ENCODE results near the gene LMBR1L. TPM values are rescaled to one million over a fixed set of nuclear protein-coding genes. Genes with fewer than 3 reads are reported as not detected.

LMBR1L gene, protein sequence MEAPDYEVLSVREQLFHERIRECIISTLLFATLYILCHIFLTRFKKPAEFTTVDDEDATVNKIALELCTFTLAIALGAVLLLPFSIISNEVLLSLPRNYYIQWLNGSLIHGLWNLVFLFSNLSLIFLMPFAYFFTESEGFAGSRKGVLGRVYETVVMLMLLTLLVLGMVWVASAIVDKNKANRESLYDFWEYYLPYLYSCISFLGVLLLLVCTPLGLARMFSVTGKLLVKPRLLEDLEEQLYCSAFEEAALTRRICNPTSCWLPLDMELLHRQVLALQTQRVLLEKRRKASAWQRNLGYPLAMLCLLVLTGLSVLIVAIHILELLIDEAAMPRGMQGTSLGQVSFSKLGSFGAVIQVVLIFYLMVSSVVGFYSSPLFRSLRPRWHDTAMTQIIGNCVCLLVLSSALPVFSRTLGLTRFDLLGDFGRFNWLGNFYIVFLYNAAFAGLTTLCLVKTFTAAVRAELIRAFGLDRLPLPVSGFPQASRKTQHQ
- total RNA-seq: 42.7 and 47.0 TPM in 2 replicates

GRCh38 chr12:49110464-49111155 is at the start of gene LMBR1L:
LMBR1L (minus strand) TSS chr12:49110847; CDS start chr12:49110555, 292 bp downstream.

DNA sequence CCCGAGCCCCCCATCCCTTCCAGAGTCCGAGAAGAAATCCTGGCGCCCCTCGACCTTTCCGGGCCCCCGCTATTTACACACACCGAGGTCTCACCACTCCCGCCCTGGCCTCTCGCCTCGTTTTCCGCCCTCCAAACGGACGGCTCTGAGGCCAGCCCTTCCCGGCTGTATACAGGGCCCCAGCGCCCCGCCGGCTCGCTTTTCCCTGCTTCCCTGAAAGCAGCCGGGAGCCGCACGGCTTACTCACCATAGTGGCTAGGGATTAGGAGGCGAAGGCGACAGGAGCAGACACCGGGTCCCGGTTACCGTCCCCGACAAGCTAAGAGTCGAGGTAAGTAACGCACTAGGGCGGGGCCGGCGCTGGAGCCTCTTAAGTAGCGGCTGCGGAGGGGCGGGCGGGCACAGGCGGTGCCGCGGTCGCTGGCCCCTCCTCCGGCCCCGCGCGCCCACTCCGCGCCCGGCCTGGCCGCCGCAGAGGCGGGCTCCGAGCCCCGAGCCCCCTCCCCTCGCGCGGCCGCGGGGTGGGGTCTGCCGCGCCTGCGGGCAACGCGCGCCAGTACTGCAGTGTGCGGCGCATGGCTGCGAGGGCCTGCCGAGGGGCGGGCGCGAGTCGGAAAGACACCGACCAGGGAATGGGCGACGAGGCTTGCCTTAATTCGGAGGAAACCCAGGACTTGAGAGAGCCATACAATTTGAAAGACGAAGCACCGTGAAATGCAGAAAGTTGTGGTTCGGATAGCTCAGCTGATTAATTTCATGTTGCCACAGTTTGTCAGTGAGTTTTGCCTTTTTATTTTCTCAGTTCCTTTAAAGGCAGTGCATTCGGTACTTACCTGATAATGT is 20.6 kb upstream of the LMBR1L start, which contains the start of gene TUBA1B:
TSS of gene TUBA1B (minus strand) at position 345 of the 843 bp plus-strand sequence. CDS start at position 250, 95 bp downstream.

DNA sequence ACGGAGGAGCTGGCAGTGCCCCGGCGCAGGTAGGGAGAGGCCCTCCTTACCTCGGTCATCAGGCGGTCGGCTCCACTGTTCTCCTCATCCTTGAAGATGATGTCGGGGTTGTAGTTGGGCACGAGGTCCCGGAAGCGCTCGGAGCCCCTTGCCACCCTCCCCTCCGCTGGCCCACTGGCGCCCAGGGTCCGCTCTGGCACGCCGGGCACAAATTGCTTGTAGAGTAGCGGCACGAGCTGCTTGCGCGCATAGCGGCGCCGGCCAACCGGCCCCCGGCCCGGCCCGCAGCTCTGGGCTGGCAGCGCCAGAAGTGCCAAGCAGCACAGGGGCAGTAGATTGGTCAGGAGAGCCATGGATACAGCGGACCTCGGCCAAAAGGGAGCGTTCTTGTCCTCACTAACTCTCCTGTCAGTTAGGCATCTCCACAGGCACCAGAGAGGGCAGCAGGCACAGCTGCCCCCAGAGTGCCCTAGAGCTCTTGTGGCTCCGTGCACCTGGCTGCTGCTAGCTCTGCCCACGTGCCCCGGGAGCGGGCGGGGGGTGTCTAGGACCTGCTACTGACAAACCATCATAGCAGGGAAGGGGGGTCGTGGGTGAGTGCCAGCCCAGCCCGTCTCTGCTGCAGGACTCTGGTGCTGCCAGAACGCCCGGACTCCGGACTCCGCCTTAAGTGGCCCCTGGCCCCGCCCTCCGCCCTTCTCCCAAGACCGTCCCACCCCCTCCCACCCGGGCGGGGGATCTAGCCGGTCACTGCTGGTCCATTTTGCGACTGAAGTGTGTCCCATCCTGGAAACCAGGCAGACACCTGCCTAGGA is 16.3 kb downstream of the LMBR1L start, which contains the start of gene DHH:
TSS of gene DHH (minus strand) at position 642 of the 815 bp plus-strand sequence. CDS start at position 353, 289 bp downstream.

DNA sequence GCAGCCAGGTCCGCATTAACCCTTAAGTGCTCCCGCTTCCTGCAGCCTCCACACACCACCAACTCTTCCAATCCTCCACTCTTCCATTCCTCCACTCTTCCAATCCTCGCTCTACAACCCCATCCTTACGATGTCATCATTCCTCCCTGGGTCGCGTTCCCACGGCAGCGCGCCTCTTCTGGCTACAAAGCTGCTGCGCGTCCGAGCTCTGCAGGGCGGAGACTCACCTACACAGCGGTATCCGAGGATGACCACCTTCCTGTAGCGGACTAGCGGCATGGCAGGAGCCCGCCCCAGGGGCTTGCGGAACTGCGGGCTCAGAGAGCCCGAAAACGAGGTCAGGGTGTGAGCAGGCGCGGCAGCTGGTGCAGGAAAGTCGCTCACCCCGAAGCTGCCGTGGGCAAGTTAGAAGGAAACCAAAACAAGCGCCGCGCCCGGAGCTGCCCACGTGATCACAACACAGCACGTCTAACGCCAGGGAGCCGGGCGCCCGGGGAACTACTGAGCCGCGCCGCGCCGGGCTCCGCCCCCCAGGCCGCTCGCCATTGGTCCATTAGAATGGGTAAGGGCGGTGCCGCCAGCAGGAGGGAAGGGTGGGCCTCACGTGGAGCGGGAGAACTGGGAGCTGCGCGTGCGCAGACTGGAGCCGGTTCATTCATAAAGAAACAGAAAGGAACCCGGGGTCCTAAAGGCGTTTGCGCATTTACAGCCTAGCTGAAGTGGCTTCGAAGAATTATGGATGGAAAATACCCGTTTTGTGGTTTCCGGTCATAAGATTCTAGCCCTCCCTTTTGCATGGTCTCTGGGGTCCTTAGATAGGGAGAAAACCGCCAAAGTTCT is 40.9 kb downstream of the LMBR1L start, which contains the start of gene RHEBL1:
TSS of gene RHEBL1 (minus strand) at position 473 of the 840 bp plus-strand sequence. CDS start at position 279, 194 bp downstream.

GRCh38 chr12:49060237-49061156 is 50.1 kb downstream of the LMBR1L start, which contains the start of gene KMT2D:
KMT2D (minus strand) TSS chr12:49060794; CDS start chr12:49055324, 5,470 bp downstream.

Other genes with a start within 250 kb of the LMBR1L start
- 0.26 and 0.30 TPM in 2 replicates for gene RND1, start 245.0 kb downstream of the LMBR1L start, total RNA-seq
- 36.6 and 45.0 TPM in 2 replicates for gene FKBP11, start 185.4 kb downstream of the LMBR1L start, total RNA-seq
- gene ARF3, start 153.4 kb downstream of the LMBR1L start, total RNA-seq: 37.1 and 42.7 TPM in 2 replicates
- 0.17 TPM in 1 of 2 replicates, not detected in the other for gene WNT10B, start 139.1 kb downstream of the LMBR1L start, total RNA-seq
- not detected in 2 replicates for gene WNT1, start 132.5 kb downstream of the LMBR1L start, total RNA-seq
- 0.20 and 0.30 TPM in 2 replicates for gene DDN, start 111.5 kb downstream of the LMBR1L start, total RNA-seq
- 56.9 and 65.5 TPM in 2 replicates for gene PRKAG1, start 92.1 kb downstream of the LMBR1L start, total RNA-seq
- 63.9 and 73.0 TPM in 2 replicates for gene KMT2D, start 50.1 kb downstream of the LMBR1L start, total RNA-seq
- gene RHEBL1, start 40.9 kb downstream of the LMBR1L start, total RNA-seq: 0.23 and 0.59 TPM in 2 replicates
- gene DHH, start 16.0 kb downstream of the LMBR1L start, total RNA-seq: 0.07 and 0.13 TPM in 2 replicates
- gene TUBA1B, start 20.5 kb upstream of the LMBR1L start, total RNA-seq: 945 and 1,479 TPM in 2 replicates
- gene TUBA1A, start 78.2 kb upstream of the LMBR1L start, total RNA-seq: 495 and 558 TPM in 2 replicates
- gene TUBA1C, start 154.2 kb upstream of the LMBR1L start, total RNA-seq: 303 and 344 TPM in 2 replicates
- gene PRPH, start 184.3 kb upstream of the LMBR1L start, total RNA-seq: 0.33 and 1.9 TPM in 2 replicates
- 2.4 and 3.4 TPM in 2 replicates for gene TROAP, start 212.4 kb upstream of the LMBR1L start, total RNA-seq
- 0.07 TPM in 2 replicates for gene C1QL4, start 226.3 kb upstream of the LMBR1L start, total RNA-seq
- 0.20 and 2.1 TPM in 2 replicates for gene DNAJC22, start 236.0 kb upstream of the LMBR1L start, total RNA-seq